GM19238 (cell line): ENCODE results near the gene AMY1A.
"Not testable (repeated sequence)": the region's sequence is repeated elsewhere in the genome, so short reads cannot be mapped to it uniquely, and the experiment has no call there.

Source experiments
- DNase-seq: peaks from one replicate; pipeline ENCODE4 v3.0.0; 2011; ENCODE audit warnings: low spot score; ENCODE audit not compliant: insufficient read length

AMY1A gene

GRCh38 chr1:103655460-103655859, at the start of gene AMY1A:
AMY1A (plus strand) TSS chr1:103655760; CDS start chr1:103656331, 571 bp downstream.
- DNase-seq: not testable (repeated sequence)

DNA sequence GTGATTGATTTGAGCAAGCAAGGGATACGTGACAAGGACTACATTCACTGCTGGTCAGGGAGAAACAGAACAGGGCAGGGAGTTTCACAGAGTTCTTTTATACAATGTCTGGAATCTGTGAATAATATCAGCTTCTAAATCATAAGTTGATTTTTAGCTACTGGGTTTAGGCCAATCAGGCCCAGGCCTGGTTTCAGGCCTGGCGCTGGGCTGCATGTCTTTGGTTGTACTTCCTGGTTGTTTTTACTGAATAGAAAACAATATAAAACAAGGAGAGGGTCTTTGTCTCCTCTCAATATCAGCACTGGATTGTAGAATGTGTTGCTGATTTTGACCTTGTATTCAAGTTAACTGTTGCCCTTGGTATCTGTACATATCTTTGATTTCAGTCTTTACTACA, 39.2 kb upstream of the AMY1A start:
- DNase-seq: no peak

GRCh38 chr1:103616994-103617477, 38.5 kb upstream of the AMY1A start, which contains the start of gene AMY2A:
AMY2A (plus strand) TSS chr1:103617427; CDS start chr1:103617441, 14 bp downstream.
- DNase-seq: not testable (repeated sequence)

DNA sequence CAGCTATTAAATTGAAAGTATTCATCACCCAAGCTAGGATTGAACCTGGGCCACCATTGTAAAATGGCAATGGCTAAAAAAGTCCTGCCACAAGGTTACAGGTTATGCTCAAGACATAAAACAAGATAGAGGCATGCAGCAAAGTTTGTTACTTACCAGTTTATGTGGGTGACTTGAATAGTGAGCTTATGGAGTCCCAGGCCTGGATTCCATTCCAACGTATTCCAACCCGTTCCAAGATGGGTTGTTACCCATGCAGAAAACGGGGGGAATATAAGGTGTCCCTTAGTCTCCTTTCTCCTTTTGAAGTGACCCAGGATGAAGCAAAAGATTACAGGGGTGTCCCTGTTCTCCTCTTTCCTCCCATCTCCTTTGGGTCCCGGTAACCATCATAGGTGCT, 28.1 kb upstream of the AMY1A start:
- DNase-seq: not testable (repeated sequence)

GRCh38 chr1:103641194-103641593, 14.4 kb upstream of the AMY1A start:
- DNase-seq: not testable (repeated sequence)

DNA sequence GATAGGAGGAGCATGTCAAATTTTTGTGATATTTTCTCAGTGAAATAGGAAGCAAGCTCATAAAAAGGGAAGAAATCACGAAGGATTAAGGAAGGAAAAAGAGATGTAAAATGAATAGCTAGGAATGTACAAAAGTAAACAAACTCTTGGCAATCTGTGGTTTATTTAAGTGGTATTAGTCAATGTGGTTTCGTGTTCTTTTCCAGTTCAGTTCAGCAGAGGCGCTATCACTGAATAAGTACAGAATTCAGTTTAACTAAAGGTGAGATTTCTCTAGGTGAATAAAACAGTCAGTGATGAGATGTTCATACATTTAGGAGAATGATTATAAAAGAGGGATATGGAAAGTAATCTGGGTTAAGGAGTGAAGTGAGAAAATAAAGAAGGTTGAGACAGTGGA, 11.7 kb upstream of the AMY1A start:
- not testable (repeated sequence) for DNase-seq

- DNase-seq: not testable (repeated sequence)
These were observed 5.3 kb upstream of the AMY1A start for GRCh38 chr1:103650305-103650704.

DNA sequence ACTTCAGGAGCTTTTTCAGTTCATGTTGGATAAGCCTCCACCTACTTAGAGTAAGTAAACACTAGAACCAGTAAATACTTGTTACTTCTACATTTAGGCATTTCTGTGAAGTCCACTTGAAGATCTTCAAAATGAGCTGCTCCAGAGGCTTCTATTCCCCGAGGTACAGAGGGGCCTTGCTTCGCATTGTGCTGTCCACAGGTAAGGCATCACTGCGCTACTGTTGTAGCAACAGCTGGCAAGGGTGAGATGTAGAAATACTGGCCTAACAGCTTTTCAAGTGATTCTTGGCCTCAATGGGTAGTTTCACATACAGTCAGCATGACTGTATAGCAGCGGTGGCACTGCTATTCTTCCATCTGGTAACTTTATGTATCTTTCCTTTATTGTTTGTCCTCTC, 4.7 kb upstream of the AMY1A start:
- DNase-seq: not testable (repeated sequence)

GRCh38 chr1:103654133-103654532, 1.4 kb upstream of the AMY1A start:
- not testable (repeated sequence) for DNase-seq

DNA sequence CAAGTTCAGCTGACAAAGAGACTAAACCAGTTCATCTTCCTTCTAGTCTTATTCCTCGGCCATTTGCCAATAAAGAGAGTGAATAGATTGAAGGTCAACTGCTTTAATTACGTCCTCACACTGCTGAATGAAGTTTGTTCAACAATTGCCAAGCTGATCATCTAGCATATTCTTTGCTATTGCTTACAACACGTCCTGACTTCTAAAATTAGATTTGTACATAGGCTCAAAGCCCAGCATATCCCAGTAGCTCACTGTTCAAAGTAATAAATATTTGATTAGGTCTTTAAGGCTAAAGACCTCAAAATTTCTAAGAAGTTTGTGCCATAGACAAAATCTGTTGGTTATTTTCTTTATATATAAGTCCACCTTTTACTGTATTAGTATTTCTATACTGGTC, 20.8 kb downstream of the AMY1A start:
- not testable (repeated sequence) for DNase-seq

DNA sequence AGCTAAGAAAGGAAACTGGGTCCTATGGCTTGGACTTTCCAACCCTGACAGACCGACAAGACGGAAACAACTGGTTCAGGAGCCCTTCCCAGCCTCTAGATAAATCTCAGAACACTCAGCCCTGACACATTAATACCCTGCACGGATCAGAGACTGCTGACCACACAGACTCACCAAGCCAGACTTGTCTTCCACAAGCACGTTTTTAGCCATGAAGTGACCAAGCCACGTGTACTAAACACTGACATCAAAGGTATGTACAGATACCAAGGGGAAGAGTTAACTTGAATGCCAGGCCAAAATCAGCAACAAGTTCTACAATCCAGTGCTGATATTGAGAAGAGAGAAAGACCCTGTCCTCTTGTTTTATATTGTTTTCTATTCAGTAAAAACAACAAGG, 40.5 kb downstream of the AMY1A start, which contains the start of gene AMY1B:
Gene AMY1B, minus strand, starts transcription at position 101 of the 400 bp plus-strand sequence. CDS start 571 bp downstream, outside the sequence.
- DNase-seq: not testable (repeated sequence)

GRCh38 chr1:103697430-103697829, 41.9 kb downstream of the AMY1A start:
- DNase-seq: not testable (repeated sequence)

GRCh38 chr1:103700669-103701068, 45.1 kb downstream of the AMY1A start:
- not testable (repeated sequence) for DNase-seq

GRCh38 chr1:103701256-103701655, 45.7 kb downstream of the AMY1A start:
- not testable (repeated sequence) for DNase-seq

DNA sequence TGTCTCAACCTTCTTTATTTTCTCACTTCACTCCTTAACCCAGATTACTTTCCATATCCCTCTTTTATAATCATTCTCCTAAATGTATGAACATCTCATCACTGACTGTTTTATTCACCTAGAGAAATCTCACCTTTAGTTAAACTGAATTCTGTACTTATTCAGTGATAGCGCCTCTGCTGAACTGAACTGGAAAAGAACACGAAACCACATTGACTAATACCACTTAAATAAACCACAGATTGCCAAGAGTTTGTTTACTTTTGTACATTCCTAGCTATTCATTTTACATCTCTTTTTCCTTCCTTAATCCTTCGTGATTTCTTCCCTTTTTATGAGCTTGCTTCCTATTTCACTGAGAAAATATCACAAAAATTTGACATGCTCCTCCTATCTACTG, 52.1 kb downstream of the AMY1A start:
- DNase-seq: not testable (repeated sequence)

DNA sequence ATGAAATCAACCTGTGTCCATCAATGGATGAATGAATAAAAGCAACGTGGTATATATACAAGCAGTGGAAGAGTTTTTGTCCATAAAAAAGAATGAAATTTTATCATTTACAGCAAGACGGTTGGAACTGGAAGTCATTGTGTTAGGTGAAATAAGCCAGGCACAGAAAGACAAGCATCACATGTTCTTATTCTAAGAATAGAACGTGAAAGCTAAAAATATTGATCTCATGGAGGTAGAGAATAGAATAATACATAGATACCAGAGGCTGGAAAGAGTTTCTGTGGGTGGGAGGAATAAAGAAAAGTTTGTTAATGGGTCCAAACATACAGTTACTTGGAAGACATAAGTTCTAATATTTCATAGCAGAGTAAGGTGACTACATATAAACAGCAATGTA, 54.8 kb downstream of the AMY1A start:
- not testable (repeated sequence) for DNase-seq
